Measurements from ENCODE around the gene TCF12.

DNA sequence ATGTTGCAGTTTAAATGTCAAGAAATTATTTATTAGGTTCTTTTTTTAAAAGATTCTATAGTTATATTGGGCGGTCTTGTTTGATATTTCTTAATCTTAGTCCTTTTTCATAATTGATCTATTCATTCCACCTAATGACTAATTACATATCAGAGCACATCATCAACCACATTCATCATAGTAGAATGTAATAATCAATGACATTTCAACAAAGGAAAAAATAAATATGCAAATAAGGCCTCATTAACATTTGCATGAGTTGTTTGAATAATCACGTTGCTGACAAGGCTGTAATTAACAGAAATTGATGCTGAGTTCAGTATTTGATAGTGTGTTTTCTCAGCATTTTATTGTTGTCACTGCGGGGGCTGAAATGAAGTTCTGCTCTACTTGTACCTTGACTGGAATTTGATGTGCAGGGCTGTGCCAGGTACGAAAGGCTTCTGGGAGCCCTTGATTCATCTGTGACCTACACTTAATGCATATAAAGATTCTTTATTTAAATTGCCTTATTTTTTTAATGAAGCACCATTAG is 215.7 kb downstream of the TCF12 start:
- TF ChIP-seq, protein P1, sequence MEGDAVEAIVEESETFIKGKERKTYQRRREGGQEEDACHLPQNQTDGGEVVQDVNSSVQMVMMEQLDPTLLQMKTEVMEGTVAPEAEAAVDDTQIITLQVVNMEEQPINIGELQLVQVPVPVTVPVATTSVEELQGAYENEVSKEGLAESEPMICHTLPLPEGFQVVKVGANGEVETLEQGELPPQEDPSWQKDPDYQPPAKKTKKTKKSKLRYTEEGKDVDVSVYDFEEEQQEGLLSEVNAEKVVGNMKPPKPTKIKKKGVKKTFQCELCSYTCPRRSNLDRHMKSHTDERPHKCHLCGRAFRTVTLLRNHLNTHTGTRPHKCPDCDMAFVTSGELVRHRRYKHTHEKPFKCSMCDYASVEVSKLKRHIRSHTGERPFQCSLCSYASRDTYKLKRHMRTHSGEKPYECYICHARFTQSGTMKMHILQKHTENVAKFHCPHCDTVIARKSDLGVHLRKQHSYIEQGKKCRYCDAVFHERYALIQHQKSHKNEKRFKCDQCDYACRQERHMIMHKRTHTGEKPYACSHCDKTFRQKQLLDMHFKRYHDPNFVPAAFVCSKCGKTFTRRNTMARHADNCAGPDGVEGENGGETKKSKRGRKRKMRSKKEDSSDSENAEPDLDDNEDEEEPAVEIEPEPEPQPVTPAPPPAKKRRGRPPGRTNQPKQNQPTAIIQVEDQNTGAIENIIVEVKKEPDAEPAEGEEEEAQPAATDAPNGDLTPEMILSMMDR (IDR thresholded peaks at IDR 0.05): no peak
- TF ChIP-seq POLR2A (IDR thresholded peaks at IDR 0.05): no peak
